ENCODE data around the gene CSF2. TPM values are rescaled to one million over a fixed set of nuclear protein-coding genes. Genes with fewer than 3 reads are reported as not detected.
"Not testable (repeated sequence)": the region's sequence is repeated elsewhere in the genome, so short reads cannot be mapped to it uniquely, and the experiment has no call there.

Gene CSF2
- total RNA-seq, 1 experiment from 2014 or later = 0.68 TPM

- Histone ChIP-seq H3K4me3 (no peak overlapping the region), H3K36me3 (no peaks in the 10 kb centered on the region), H3K9me3 (replicated peaks) (no peaks in the 10 kb centered on the region), H3K4me1 (replicated peaks) (peaks cover 25% of the 10 kb centered on the region), H3K27ac (no peak overlapping the region), H3K27me3 (replicated peaks) (no peaks in the 10 kb centered on the region)
- DNase-seq (ENCODE audit: low read depth in 1 of 2, low spot score in 2 of 2) = no peak
Measured at GRCh38 chr5:132105688-132106087, 32.1 kb downstream of the CSF2 start.

GRCh38 chr5:132108495-132108894 lies 34.9 kb downstream of the CSF2 start:
- H3K4me1 ChIP-seq (replicated peaks) = peaks cover 11% of the 10 kb centered on the region
- H3K36me3 ChIP-seq; H3K27ac ChIP-seq; DNase-seq (ENCODE audit: low read depth in 1 of 2, low spot score in 2 of 2); H3K9me3 ChIP-seq (replicated peaks); H3K4me3 ChIP-seq; H3K27me3 ChIP-seq (replicated peaks): not testable (repeated sequence)

- DNase-seq (ENCODE audit: low read depth in 1 of 2, low spot score in 2 of 2); H3K36me3 ChIP-seq; H3K27me3 ChIP-seq (replicated peaks); H3K4me3 ChIP-seq; H3K9me3 ChIP-seq (replicated peaks); H3K4me1 ChIP-seq (replicated peaks); H3K27ac ChIP-seq: not testable (repeated sequence)
Measured at GRCh38 chr5:132108957-132109356, 35.4 kb downstream of the CSF2 start.

- DNase-seq (ENCODE audit: low read depth in 1 of 2, low spot score in 2 of 2) = no peak
- Histone ChIP-seq H3K27me3 (replicated peaks) (no peaks in the 10 kb centered on the region), H3K4me3 (no peak overlapping the region), H3K27ac (no peak overlapping the region), H3K4me1 (replicated peaks) (peaks cover 2% of the 10 kb centered on the region; the same call in 1 of the 2 replicates), H3K36me3 (no peaks in the 10 kb centered on the region), H3K9me3 (replicated peaks) (no peaks in the 10 kb centered on the region)
Measured at GRCh38 chr5:132109494-132110053, 36.0 kb downstream of the CSF2 start.

GRCh38 chr5:132110195-132110594 lies 36.6 kb downstream of the CSF2 start:
- no peak overlapping the region for H3K4me3 ChIP-seq
- H3K36me3 ChIP-seq = no peaks in the 10 kb centered on the region
- H3K27ac ChIP-seq = no peak overlapping the region
- DNase-seq (ENCODE audit: low read depth in 1 of 2, low spot score in 2 of 2) = no peak
- H3K4me1 ChIP-seq (replicated peaks) = no peaks in the 10 kb centered on the region
- no peaks in the 10 kb centered on the region for H3K27me3 ChIP-seq (replicated peaks)
- H3K9me3 ChIP-seq (replicated peaks) = no peaks in the 10 kb centered on the region

GRCh38 chr5:132110930-132111329 lies 37.3 kb downstream of the CSF2 start:
- H3K36me3 ChIP-seq = no peaks in the 10 kb centered on the region
- no peaks in the 10 kb centered on the region for H3K27me3 ChIP-seq (replicated peaks)
- H3K27ac ChIP-seq = no peak overlapping the region
- no peak for DNase-seq (ENCODE audit: low read depth in 1 of 2, low spot score in 2 of 2)
- no peaks in the 10 kb centered on the region for H3K4me1 ChIP-seq (replicated peaks)
- no peak overlapping the region for H3K4me3 ChIP-seq
- H3K9me3 ChIP-seq (replicated peaks) = 0 out of 2 replicates have a peak, but pooled peaks cover 3% of the 10 kb centered on the region

GRCh38 chr5:132112111-132112510 lies 38.5 kb downstream of the CSF2 start:
- no peak for DNase-seq (ENCODE audit: low read depth in 1 of 2, low spot score in 2 of 2)
- Histone ChIP-seq H3K4me1 (replicated peaks) (no peaks in the 10 kb centered on the region), H3K27me3 (replicated peaks) (no peaks in the 10 kb centered on the region), H3K4me3 (no peak overlapping the region), H3K9me3 (replicated peaks) (0 out of 2 replicates have a peak, but pooled peaks cover 3% of the 10 kb centered on the region), H3K27ac (no peak overlapping the region), H3K36me3 (no peaks in the 10 kb centered on the region)

GRCh38 chr5:132114150-132115121 lies 40.8 kb downstream of the CSF2 start:
- Histone ChIP-seq H3K4me1 (replicated peaks) (no peaks in the 10 kb centered on the region), H3K36me3 (no peaks in the 10 kb centered on the region), H3K27ac (no peak overlapping the region), H3K27me3 (replicated peaks) (0 out of 2 replicates have a peak, but pooled peaks cover 5% of the 10 kb centered on the region), H3K9me3 (replicated peaks) (0 out of 2 replicates have a peak, but pooled peaks cover 3% of the 10 kb centered on the region), H3K4me3 (no peak overlapping the region)
- DNase-seq (ENCODE audit: low read depth in 1 of 2, low spot score in 2 of 2) = no peak

- H3K27me3 ChIP-seq (replicated peaks) = 0 out of 2 replicates have a peak, but pooled peaks cover 5% of the 10 kb centered on the region
- H3K4me3 ChIP-seq = no peak overlapping the region
- 0 out of 2 replicates have a peak, but pooled peaks cover 3% of the 10 kb centered on the region for H3K9me3 ChIP-seq (replicated peaks)
- H3K27ac ChIP-seq = no peak overlapping the region
- no peak for DNase-seq (ENCODE audit: low read depth in 1 of 2, low spot score in 2 of 2)
- no peaks in the 10 kb centered on the region for H3K4me1 ChIP-seq (replicated peaks)
- H3K36me3 ChIP-seq = no peaks in the 10 kb centered on the region
Measured at GRCh38 chr5:132115375-132115774, 41.8 kb downstream of the CSF2 start.

- no peak for DNase-seq (ENCODE audit: low read depth in 1 of 2, low spot score in 2 of 2)
- 0 out of 2 replicates have a peak, but pooled peaks cover 3% of the 10 kb centered on the region for H3K9me3 ChIP-seq (replicated peaks)
- no peaks in the 10 kb centered on the region for H3K36me3 ChIP-seq
- H3K27ac ChIP-seq = no peak overlapping the region
- H3K4me3 ChIP-seq = no peak overlapping the region
- H3K4me1 ChIP-seq (replicated peaks) = no peaks in the 10 kb centered on the region
- H3K27me3 ChIP-seq (replicated peaks) = 0 out of 2 replicates have a peak, but pooled peaks cover 5% of the 10 kb centered on the region
Measured at GRCh38 chr5:132116072-132116471, 42.5 kb downstream of the CSF2 start.

GRCh38 chr5:132116909-132117489 lies 43.4 kb downstream of the CSF2 start:
- H3K9me3 ChIP-seq (replicated peaks); H3K36me3 ChIP-seq; H3K4me1 ChIP-seq (replicated peaks); H3K4me3 ChIP-seq; H3K27ac ChIP-seq; DNase-seq (ENCODE audit: low read depth in 1 of 2, low spot score in 2 of 2); H3K27me3 ChIP-seq (replicated peaks): not testable (repeated sequence)

- not testable (repeated sequence) for H3K27ac ChIP-seq; H3K4me1 ChIP-seq (replicated peaks); DNase-seq (ENCODE audit: low read depth in 1 of 2, low spot score in 2 of 2); H3K27me3 ChIP-seq (replicated peaks); H3K4me3 ChIP-seq; H3K9me3 ChIP-seq (replicated peaks); H3K36me3 ChIP-seq
Measured at GRCh38 chr5:132120717-132121116, 47.1 kb downstream of the CSF2 start.

- H3K36me3 ChIP-seq; H3K4me1 ChIP-seq (replicated peaks); H3K9me3 ChIP-seq (replicated peaks); DNase-seq (ENCODE audit: low read depth in 1 of 2, low spot score in 2 of 2); H3K27ac ChIP-seq; H3K27me3 ChIP-seq (replicated peaks); H3K4me3 ChIP-seq: not testable (repeated sequence)
Measured at GRCh38 chr5:132122971-132123370, 49.4 kb downstream of the CSF2 start.

GRCh38 chr5:132123578-132123977 lies 50.0 kb downstream of the CSF2 start:
- H3K4me1 ChIP-seq (replicated peaks); H3K4me3 ChIP-seq; H3K9me3 ChIP-seq (replicated peaks); H3K27ac ChIP-seq; H3K27me3 ChIP-seq (replicated peaks); H3K36me3 ChIP-seq; DNase-seq (ENCODE audit: low read depth in 1 of 2, low spot score in 2 of 2): not testable (repeated sequence)

Measured in SJSA1 (cell line).